Germinal center (tissue), 1 donor: ENCODE results near the gene NOL3.

Experiments
- DNase-seq: peaks from one replicate; pipeline ENCODE4 v3.0.0; 2012; ENCODE audit warnings: mixed read lengths, low spot score

The NOL3 gene

DNA sequence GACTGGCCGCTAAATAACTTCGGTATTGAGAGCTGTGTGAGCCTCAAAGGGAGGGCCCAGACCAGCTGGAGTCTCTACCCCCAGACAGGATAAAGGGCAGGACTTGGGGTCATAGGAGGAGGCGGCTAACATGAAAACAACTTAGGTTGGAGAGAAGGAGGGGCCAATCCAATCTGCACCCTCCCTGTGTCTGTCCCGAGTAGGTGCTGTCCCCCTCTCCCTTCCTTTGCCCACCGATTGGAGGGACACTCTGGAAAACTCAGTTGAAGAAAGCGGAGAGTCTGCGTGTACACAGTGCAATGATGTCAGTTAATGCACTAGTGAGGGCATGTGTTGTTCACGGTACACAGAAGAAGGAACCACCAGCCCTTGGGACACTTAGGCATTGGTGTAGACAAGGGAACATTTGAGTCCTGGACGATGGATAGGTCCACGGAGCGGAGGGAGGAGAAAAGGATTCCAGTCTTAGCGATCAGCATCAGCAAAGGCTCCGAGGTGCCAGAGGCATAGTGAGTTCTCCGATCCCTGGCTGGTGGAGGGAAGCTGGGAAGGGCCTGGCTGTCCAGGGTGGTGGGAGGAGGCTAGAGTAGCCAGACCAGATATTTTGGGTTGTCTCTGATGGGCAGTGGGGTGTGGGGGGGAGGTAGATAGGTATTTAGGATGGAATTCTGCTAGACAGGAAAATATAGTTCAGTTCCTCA, 761 bp downstream of the NOL3 start:
- no peak for DNase-seq

DNA sequence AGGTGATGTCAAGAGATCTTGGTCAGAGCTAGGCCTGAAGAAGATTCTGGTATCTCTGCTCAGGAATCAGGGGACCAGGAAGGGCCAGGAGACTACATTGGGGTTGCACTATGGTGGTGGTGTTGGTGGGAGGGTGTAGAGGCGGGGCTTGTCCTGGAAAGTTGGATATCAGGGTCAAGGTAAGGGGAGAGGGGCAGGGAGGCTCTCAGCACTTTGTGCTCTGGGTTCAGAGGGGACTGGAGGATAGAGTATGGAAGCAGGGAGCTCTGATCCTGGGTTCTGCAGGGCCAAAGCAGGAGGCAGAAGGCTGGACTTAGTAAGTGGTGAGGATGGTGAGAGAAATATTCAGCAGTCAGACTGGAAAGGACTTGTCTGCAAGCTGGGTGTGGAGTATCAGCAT, 3.0 kb downstream of the NOL3 start:
- DNase-seq: no peak

DNA sequence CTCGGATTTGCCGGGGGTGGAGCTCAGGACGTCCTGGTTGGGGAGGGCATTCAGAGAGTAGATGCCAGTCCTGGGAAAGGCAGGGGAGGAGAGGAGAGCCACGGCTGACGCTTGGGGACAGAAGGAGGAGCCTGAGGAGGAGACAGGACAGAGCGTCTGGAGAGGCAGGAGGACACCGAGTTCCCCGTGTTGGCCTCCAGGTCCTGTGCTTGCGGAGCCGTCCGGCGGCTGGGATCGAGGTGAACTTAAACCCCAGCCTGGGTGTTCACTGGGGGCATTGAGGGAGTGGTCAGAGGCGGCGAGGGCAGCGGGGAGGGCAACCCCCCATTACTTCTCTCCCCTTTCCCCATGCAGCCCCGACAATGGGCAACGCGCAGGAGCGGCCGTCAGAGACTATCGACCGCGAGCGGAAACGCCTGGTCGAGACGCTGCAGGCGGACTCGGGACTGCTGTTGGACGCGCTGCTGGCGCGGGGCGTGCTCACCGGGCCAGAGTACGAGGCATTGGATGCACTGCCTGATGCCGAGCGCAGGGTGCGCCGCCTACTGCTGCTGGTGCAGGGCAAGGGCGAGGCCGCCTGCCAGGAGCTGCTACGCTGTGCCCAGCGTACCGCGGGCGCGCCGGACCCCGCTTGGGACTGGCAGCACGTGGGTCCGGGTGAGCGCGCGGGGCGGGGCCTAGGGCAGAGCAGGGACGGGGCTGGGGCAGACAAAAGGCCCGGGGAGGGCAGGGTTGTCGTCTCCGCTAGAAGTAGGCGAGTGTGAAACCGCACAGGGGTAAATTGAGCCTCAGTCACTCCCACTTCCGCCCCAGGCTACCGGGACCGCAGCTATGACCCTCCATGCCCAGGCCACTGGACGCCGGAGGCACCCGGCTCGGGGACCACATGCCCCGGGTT, 3.7 kb downstream of the NOL3 start:
- DNase-seq: peak; percentile 63

DNA sequence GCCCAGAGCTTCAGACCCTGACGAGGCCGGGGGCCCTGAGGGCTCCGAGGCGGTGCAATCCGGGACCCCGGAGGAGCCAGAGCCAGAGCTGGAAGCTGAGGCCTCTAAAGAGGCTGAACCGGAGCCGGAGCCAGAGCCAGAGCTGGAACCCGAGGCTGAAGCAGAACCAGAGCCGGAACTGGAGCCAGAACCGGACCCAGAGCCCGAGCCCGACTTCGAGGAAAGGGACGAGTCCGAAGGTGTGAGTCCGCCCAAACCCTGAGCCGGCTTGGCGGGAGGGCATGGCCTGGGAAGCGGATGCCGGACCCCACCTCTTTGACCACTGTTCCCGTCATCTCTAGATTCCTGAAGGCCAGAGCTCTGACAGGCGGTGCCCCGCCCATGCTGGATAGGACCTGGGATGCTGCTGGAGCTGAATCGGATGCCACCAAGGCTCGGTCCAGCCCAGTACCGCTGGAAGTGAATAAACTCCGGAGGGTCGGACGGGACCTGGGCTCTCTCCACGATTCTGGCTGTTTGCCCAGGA, 4.4 kb downstream of the NOL3 start:
- DNase-seq: no peak

DNA sequence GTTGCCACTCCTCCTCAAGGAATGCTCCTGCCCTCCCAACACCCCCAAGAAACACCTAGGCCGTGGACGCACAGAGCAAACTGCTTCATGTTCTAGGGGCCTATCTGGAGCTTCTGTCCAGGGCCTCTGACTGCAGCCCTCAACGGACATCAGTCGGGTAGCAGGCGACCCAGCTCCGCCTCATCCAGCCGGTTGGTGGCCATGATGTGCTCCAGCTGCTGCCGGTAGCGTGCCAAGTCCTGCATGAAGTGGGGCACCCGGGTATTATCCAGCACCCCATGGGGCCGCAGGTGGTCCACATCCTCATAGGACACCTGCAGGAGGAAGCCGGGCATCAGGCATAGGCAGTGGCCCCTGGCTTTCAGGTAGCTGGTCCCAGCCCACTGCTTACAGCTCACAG, 6.3 kb downstream of the NOL3 start:
- no peak for DNase-seq

DNA sequence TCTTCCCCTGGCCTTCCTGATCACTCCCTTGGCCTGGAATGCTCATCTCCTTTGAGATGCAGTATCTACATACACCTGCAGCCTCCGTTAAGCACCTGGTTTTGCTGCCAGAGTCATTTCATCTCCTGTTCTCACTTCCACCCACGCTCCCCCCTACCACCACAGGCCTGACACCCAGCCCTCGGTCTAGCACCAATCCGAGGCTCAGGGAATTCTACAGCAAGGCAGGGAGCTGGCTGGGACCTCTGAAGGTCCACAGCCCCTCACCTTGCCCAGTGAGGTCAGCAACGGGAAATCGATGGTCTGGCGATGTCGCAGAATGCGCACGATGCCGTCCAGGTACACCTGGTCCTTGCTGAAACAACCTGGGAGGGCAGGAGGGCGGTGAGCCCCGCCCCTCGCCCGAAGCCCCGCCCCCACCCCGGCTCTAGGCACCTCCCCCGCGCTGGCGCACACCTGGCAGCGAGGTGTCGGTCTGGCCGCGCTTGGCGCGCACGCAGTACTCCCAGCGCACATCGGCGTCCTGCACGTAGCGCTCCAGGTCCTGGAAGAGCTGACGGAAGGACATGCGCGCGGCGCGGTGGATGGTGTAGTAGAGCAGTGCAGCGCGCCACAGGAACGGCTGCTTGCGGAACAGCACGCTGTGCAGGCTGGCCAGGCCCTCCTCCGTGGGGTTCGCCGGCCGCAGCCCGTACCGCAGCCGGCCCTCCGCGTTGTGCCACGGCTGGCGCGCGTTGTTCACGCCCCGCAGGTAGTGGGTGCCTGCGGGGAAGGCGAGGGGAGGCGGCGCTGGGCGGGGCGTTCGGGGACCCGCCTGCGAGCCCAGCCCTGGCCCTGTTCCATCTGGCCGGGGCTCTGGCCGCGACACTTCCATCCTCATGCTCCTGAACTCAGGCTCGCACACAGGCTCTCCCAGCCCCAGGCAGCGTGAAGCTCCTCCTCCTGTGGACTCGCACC, 7.7 kb downstream of the NOL3 start:
- peak; percentile 87 for DNase-seq

DNA sequence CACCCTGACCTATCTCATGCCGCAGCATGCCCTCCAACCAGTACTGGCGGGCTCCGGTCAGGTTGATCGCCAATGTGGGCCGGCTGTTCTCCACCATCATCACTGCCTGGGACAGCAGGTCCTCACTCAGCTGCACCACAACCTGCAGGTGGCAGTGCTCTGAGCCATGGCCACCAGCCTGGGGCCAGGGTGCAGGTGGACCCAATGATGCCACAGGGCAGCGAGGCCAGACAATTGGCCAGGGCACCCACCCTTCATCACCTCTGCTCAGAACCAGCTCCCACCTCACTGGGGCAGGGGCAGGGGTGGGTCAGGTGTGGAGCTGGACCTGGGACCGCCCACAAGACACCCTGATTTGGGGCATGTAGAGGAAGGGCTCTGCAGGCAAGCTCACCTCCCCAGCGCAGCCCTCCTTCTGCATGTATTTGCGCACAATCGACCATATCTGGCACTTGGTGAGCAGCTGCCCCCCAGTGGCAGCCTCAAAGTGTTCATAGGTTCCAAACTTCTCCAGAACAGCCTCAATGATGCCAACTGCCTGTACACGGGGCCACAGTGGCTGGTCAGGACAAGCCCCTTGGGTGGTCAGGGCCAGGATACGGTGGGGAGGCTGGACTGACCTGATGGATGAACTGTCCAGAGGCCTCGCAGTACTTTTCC, 9.2 kb downstream of the NOL3 start:
- DNase-seq: no peak

DNA sequence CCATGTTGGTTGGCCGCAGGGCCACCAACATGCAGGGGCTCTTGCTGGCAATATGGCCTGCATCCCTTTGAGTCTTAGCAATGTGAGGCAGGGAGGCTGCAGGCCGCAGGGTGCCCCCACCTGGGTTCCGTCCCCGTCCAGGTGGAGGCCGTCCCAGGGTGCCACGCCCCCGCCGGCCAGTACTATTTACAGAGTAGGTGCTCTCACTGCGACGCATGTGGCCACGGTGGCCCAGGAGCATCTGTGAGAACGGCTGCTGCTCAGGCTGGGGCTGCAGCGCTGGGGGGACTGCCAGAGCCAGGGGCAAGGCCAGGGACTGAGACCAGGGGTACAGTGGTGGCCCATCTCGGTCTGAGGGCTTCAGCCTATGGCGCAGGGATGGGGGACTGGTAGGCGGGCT, 9.8 kb downstream of the NOL3 start:
- DNase-seq: no peak

DNA sequence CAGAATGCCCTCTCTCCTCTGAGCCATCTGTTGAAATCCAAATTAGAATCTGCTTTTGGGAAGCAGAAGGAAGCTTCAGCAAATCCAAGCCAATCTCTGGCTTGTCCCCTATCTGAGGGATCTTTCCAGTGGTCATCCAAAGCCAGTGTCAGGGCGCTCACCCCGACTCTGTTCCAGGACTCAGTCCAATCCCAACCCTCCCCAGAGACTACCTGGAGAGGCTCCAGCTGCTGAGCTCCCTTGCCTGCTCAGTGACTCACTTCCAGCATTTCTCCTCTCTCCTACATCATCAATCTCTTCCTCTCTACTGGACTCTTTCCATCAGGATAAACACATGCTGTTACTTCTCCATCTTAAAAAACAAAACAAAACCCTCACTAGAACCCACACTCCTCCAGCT, 11.0 kb downstream of the NOL3 start:
- no peak for DNase-seq

DNA sequence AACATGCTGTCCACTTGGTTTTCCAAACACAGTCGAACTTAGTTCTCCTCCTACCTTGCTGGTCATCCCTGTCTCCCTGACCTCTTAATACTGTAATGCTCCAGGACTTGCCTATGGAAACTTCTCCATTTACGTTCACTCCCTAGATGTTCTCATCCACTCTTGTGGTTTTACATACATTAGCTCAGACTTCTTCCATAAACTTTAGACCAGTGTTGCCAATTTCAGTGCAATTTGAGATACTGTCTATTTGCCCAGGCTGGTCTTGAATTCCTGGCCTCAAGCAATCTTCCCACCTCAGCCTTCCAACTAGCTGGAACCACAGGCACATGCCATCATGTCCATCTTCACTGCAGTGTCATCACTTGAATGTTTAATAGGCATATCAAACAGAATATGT, 11.9 kb downstream of the NOL3 start:
- no peak for DNase-seq

DNA sequence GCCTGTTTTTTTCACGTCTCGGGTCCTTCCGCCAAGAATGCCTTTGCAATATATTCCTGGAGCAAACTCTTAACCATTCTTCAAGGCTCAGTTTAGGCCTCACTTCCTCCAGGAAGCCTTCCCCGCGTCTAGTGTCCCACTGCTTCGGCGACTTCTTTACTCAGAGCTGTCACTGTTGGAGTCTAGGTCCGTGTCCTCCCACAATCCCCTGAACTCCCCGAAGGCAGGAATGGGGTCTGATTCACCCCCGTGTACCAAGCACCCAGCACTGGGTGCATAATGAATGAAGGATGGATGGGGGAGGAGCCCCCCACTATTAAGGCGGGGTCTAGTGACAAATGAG, 12.9 kb downstream of the NOL3 start:
- no peak for DNase-seq

DNA sequence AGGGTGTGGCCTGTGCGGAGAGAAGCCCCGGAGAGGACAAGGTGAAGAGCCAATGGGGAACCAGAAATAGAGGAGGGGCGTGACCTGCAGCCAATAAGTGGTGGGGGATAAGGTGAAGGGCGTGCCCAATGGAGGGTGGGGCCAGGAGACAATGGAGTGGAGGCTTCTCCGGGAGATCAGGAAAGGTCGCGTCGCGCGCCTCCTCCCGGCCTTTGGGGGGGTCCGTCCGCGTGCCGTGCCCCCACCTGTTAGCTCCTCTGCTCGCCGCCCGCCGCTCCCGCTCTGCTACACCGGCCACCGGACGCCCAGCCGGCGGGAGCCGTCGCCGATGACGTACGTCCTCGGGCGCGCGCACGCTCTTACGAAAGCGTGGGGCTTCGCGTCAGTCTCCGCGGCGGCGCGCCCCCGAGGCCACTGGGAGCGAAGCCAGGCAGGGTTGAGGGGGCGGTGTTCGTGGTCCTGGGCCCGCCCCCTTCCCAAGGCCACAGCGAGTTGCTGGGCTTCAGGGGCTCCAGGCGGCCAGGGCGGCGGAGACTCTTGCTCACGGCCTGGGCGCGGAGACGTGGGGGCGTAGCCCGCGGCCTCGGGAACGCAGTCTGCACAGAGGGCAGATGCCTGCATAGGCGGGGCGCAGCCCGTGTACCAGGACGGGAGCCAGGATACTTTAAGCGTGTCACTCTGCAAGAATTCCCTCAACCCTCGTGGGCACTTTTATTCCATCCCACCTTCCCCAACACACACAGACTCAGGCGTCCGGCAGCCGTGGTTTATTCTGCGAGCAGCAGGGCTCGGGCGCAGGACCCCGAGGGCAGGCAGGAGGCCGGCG, 13.5 kb downstream of the NOL3 start, which contains the start of gene MATCAP1:
MATCAP1 (minus strand) TSS at position 337 of the 826 bp plus-strand sequence. CDS start 3,353 bp downstream, outside the sequence.
- peak; percentile 99 for DNase-seq

DNA sequence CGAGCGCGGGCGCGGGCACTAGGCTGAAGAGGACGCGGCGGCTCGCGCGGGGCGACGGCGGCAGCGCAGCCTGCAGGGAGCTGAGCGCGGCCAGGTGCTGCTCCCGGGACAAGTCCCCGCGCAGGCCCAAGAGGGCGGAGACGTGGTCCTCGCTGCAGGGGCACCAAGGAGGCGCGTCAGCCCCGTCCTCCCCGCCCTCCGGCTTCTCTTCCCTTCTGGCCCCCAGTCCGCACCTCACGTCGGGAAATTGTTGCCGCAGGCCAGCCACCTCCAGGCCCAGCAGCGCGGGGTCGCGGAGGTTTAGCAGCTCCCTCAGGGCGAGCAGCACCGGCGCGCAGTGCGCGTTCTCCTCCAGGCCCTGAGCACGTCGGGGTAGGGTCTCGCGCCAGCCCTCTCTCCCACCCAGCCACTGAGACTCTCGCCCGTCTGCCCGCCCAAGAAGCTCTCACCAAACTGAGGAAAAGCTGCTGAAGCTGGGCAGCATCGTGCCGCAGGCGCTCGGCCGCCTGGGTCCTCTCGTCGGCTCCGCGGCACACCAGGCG, 14.2 kb downstream of the NOL3 start:
- DNase-seq: no peak

DNA sequence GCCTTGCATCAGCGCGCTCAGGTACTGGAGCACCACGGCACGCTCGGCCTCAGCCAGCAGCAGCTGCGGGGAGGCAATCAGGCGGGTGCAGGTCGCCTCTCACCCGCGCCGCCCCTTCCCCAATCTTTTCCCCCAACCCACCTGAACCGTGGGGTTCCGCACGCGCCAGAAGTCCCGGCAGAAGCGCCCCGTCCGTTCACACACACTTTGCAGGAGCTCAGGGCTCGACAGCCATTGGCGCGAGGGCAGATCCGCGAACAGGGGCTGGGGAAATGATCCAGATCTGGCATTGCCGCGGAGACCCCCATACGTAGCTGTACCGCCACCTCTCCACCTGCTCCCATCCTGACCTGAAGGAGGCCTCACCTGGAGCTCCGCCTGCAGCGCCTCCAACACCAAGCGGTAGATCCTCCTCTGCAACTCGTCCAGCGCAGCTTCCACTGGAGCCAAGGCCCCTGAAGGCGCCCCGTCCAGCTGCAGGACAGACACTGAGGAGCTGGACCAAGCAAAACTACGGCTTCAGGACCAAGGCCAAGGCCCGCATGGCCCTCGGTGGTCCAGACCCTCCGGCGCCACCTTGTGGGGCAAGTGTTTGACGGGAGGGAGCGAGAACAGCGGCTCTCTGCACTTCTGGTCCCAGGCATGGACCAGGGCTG, 14.8 kb downstream of the NOL3 start:
- DNase-seq: peak; percentile 72

DNA sequence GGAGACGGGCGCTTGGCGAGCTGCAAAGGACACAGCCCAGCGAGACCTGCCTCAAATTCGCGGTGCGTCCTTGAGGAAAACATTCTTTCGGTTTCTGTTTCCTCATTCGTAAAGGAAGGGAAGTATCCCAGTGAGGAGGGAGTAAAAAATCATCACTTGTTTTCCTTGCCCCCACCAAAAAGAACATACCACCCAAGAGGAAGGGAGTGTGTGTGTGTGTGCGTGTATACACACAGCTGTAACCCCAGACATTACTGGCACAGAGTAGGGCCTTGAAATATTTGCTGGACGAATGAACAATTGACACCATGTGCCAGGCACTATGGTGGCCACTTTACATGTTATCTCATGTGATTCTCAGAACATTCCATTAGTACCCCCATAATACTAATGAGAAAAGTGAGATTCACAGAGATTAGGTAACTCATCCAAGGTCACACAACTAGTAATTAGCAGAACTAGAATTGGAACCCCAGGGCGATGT, 15.4 kb downstream of the NOL3 start:
- no peak for DNase-seq

DNA sequence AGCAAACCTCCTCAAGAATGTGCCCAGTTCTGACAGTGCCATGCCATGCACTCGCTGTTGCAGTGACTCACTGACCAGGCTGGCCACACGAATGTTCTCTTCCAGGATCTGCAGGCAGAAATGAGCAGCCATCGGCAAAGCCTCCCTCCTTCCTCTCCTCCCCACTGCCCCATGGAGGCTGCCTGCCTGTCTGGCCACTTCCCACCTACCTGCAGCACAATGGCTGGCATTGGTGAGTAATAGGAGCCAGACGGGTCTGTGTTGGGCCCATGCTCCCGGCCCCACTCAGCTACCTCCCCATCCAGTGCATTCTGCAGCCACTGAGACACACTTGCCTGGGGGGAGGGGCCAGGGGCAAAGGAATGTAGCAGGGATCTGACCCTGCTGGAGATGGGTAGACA, 16.2 kb downstream of the NOL3 start:
- no peak for DNase-seq

DNA sequence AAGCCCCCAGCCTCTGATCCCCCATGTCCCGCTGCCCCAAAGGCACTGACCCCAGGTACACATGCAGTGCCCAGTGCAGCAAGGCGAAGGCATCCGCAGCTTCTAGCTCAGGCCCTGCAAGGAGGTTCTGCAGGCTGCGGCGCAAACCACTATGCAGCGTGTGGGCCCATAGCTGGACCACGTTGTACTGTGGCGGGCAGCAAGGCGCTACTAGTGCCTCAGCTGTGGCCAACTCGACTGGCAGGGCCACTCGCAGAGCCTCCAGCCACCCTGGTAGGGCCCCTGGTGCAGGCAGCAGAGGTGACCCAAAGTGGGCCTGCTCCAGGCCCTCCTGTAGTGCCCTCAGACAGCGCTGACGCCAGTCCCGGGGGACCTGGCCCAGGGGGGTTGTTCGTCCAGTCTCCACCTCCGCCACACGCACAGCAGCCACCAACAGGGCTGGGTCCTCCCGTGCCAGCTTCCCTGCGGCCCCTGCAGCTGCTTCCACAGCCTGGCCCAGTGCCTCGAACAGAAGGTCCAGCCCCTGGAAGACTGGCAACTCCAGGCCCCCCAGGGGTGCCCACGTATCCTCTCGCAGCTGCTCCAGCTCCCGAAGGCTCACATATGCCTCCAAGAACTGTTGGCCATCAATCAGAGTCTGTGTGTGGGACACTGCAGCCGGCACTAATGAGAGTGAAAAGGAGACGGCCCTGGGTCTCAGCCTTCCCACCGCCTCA, 17.0 kb downstream of the NOL3 start:
- no peak for DNase-seq

DNA sequence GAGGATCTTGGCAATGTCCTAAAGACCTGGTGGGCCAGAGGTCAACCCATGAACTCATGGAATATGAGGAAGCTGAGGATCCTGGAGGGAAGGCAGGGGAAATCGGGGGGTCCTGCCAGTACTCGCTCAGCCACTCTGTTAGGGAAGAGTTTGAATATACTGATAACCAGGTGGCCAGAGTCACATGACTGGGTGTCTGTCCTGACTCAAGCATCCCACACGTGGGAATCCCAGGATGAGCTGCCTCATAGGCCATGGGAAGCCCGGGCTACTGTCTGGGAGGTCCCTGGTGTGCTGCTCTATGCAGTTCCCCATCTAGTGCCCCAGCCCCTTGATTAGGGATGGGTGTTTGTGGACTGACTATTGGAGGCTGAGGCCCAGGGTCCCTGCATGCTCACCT, 18.0 kb downstream of the NOL3 start:
- no peak for DNase-seq

DNA sequence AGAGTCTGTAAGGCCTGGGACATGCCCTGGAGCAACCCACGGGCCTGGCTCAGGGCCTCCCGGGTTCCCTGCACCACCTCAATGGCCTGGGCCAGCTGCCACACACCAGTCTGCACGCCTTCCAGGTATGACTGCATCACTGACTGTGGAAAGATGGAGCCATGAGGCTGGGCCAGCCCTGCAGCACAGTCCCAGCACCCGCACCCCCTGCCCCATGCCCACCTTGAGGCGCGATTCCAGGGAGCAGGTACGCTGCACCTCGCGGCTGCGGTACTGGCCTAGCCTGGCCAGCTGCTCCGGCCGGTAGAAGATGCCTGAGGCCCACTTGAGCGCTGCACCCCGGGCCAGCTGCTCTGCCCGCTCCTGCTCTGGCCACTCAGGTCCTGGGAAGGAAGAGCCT, 18.5 kb downstream of the NOL3 start:
- DNase-seq: no peak
